A549 (cell line): ENCODE results near the gene ALDH1L1. TPM values are rescaled to one million over a fixed set of nuclear protein-coding genes. Genes with fewer than 3 reads are reported as not detected.

Source experiments
- ATAC-seq, 2 experiments: fragments of 200-7000 bp in 1 of 2; fragments of >200 bp in 1 of 2; cut with Nextera tagmentation in 1 of 2; cut with Tn5 transposase in 1 of 2; 3 replicates each; pipeline versions ENCODE4 v1.8.0 to v1.9.1; 2018 to 2020; ENCODE audit warnings: mild to moderate bottlenecking in 1 of 2, moderate library complexity in 1 of 2
- CTCF ChIA-PET: fragments of 300-600 bp; sonication (Branson Sonifier 250); formaldehyde crosslinking; extraction: SDS; loops from one replicate; lab custom pipeline; 2021; ENCODE audit warnings: antibody characterized with exemption, inconsistent platforms; lab: Yijun Ruan, JAX
- POLR2A ChIA-PET: fragments of 350-600 bp; formaldehyde crosslinking; extraction: SDS; loops from one replicate; lab custom pipeline; 2021; ENCODE audit warnings: antibody characterized with exemption, inconsistent platforms; lab: Yijun Ruan, JAX
- DNase-seq, 2 experiments: peaks; one replicate each; pipeline versions ENCODE4 v3.0.0 to v3.0.0-alpha.2; 2011 to 2016; ENCODE audit warnings: low read depth in 1 of 2, low spot score in 1 of 2
- FAIRE-seq: peaks from 2 replicates; lab custom pipeline; 2011; peaks lifted over from hg19 to GRCh38; lab: Jason Lieb, UNC
- H3K27ac ChIP-seq, 2 experiments: fragments of >200 bp; sonication (Bioruptor Twin); formaldehyde crosslinking; 3 replicates each; pipeline ENCODE4 v1.5.1; 2016 to 2017
- H3K4me1 ChIP-seq: fragments of >200 bp; sonication (Bioruptor Twin); formaldehyde crosslinking; 3 replicates; pipeline ENCODE4 v1.6.1; 2016
- H3K4me2 ChIP-seq: fragments of >200 bp; sonication (Bioruptor Twin); formaldehyde crosslinking; 3 replicates; pipeline ENCODE4 v1.6.1; 2016
- H3K4me3 ChIP-seq: fragments of >200 bp; sonication (Bioruptor Twin); formaldehyde crosslinking; 3 replicates; pipeline ENCODE4 v1.5.1; 2016
- H3K9me3 ChIP-seq: fragments of >200 bp; sonication (Bioruptor Twin); formaldehyde crosslinking; 3 replicates; pipeline ENCODE4 v1.6.1; 2016
- ATOH8 ChIP-seq: fragments of 250-450 bp; sonication (Bioruptor Pico); IDR thresholded peaks from 2 replicates; pipeline ENCODE4 v1.5.0; 2020; ENCODE audit warnings: low read depth, mild to moderate bottlenecking, moderate library complexity
- CEBPB ChIP-seq, 2 experiments: fragments of >200 bp in 1 of 2; sonication (Bioruptor Twin) in 1 of 2; formaldehyde crosslinking in 1 of 2; IDR thresholded peaks; 2 replicates each; pipeline ENCODE4 v1.6.1; 2012 to 2016
- CHD2 ChIP-seq: fragments of 150-350 bp; IDR thresholded peaks from 2 replicates; pipeline ENCODE4 v1.6.1; 2014; ENCODE audit warnings: low read length; ENCODE audit not compliant: partially characterized antibody
- CTCF ChIP-seq: fragments of >200 bp; sonication (Bioruptor Twin); formaldehyde crosslinking; IDR thresholded peaks from 3 replicates; pipeline ENCODE4 v1.5.1; 2016
- EHF ChIP-seq: fragments of 250-450 bp; sonication (Bioruptor Pico); IDR thresholded peaks from 2 replicates; pipeline ENCODE4 v1.5.0; 2020; ENCODE audit warnings: mild to moderate bottlenecking
- EHMT2 ChIP-seq: fragments of 200-600 bp; sonication (generic); IDR thresholded peaks from 2 replicates; pipeline ENCODE4 v1.6.1; 2016; ENCODE audit warnings: antibody characterized with exemption, low read depth, mild to moderate bottlenecking, moderate library complexity
- FOXS1 ChIP-seq: fragments of 250-450 bp; sonication (Bioruptor Pico); IDR thresholded peaks from 2 replicates; pipeline ENCODE4 v1.5.0; 2020; ENCODE audit warnings: mild to moderate bottlenecking, moderate library complexity
- GATA3 ChIP-seq: IDR thresholded peaks from 2 replicates; pipeline ENCODE4 v1.6.1; 2012; ENCODE audit warnings: borderline replicate concordance
- HMGXB4 ChIP-seq: fragments of 250-450 bp; sonication (Bioruptor Pico); IDR thresholded peaks from 2 replicates; pipeline ENCODE4 v1.5.0; 2021; ENCODE audit warnings: mild to moderate bottlenecking, moderate library complexity, borderline replicate concordance
- HOXA7 ChIP-seq: fragments of 250-450 bp; sonication (Bioruptor Pico); IDR thresholded peaks from 2 replicates; pipeline ENCODE4 v1.5.0; 2020; ENCODE audit warnings: mild to moderate bottlenecking, moderate library complexity
- HOXB13 ChIP-seq: fragments of 250-450 bp; sonication (Bioruptor Pico); IDR thresholded peaks from 2 replicates; pipeline ENCODE4 v1.5.0; 2020; ENCODE audit warnings: low read depth, mild to moderate bottlenecking, moderate library complexity
- HOXB5 ChIP-seq: fragments of 250-450 bp; sonication (Bioruptor Pico); IDR thresholded peaks from 2 replicates; pipeline ENCODE4 v1.5.0; 2020; ENCODE audit warnings: mild to moderate bottlenecking, moderate library complexity
- JUN ChIP-seq, 2 experiments: fragments of >200 bp; sonication (Bioruptor Twin); formaldehyde crosslinking; IDR thresholded peaks; 2 replicates in 1 of 2; 3 replicates in 1 of 2; pipeline ENCODE4 v1.6.1; 2016 to 2017
- KDM1A ChIP-seq: fragments of 200-600 bp; sonication (generic); IDR thresholded peaks from 2 replicates; pipeline ENCODE4 v1.6.1; 2016; ENCODE audit warnings: low read depth, mild to moderate bottlenecking
- KDM5A ChIP-seq: fragments of 200-600 bp; sonication (generic); IDR thresholded peaks from 2 replicates; pipeline ENCODE4 v1.6.1; 2016; ENCODE audit warnings: antibody characterized with exemption, mild to moderate bottlenecking
- PBX3 ChIP-seq: IDR thresholded peaks from 2 replicates; pipeline ENCODE4 v1.6.1; 2012
- POLR2A ChIP-seq: IDR thresholded peaks from 2 replicates; pipeline ENCODE4 v1.6.1; 2012; ENCODE audit warnings: mild to moderate bottlenecking, low read length
- RAD21 ChIP-seq, 2 experiments: fragments of >200 bp in 1 of 2; sonication (Bioruptor Twin) in 1 of 2; formaldehyde crosslinking in 1 of 2; IDR thresholded peaks in 1 of 2; conservative IDR thresholded peaks in 1 of 2; 2 replicates in 1 of 2; 3 replicates in 1 of 2; pipeline ENCODE4 v1.6.1; 2012 to 2018; ENCODE audit warnings: inconsistent platforms in 1 of 2
- RFX5 ChIP-seq: fragments of 450-650 bp; IDR thresholded peaks from 2 replicates; pipeline ENCODE4 v1.7.1; 2014; ENCODE audit warnings: antibody characterized with exemption, mild to moderate bottlenecking, moderate library complexity
- RNF2 ChIP-seq: fragments of 200-600 bp; sonication (generic); IDR thresholded peaks from 2 replicates; pipeline ENCODE4 v1.6.1; 2016; ENCODE audit warnings: low read depth, mild to moderate bottlenecking, antibody characterized with exemption, moderate library complexity, borderline replicate concordance
- SMC3 ChIP-seq: fragments of >200 bp; sonication (Bioruptor Twin); formaldehyde crosslinking; IDR thresholded peaks from 3 replicates; pipeline ENCODE4 v1.6.1; 2018; ENCODE audit warnings: inconsistent platforms
- TP53 ChIP-seq: fragments of 250-450 bp; sonication (Bioruptor Pico); IDR thresholded peaks from 2 replicates; pipeline ENCODE4 v1.5.0; 2021; ENCODE audit warnings: mild to moderate bottlenecking, moderate library complexity
- WGBS: methylation state at CpG from one replicate; pipeline ENCODE4 v1.1.6; 2017; ENCODE audit errors: missing lambda C conversion rate; 5-methylcytosine and 5-hydroxymethylcytosine counted together
- polyA plus RNA-seq, 4 experiments: library from polyadenylated mRNA; depleted of rRNA in 3 of 4; stranded (reverse); fragments of >200 nt; fragmentation: RNase III in 1 of 4; extraction: RNeasy Plus Mini Kit Qiagen cat#74134 plus additional on column Dnase treatment in 1 of 4; gene quantifications; 2 replicates in 3 of 4; 3 replicates in 1 of 4; pipeline ENCODE4 v1.2.3, GENCODE V29; 2011 to 2017

ALDH1L1 gene
- polyA plus RNA-seq, 2 of the 4 experiments (the other 2 are of a cell fraction): 0.14 to 0.18 TPM

GRCh38 chr3:126114443-126115386 lies 65.7 kb downstream of the ALDH1L1 start:
- no peak for ATAC-seq
- ChIA-PET CTCF (interaction anchor here (1.4 to 1.5 kb wide), 2 partner anchors 10 to 20 kb away, joined by 4 to 9 read pairs; no protein-coding TSS in a partner anchor), POLR2A (no interaction called here)
- no peak overlapping the region for H3K4me3 ChIP-seq
- TF ChIP-seq POLR2A (no peak), RFX5 (no peak), PBX3 (no peak), HOXB13 (no peak), TP53 (no peak), KDM1A (no peak), RNF2 (no peak), EHMT2 (no peak), HOXB5 (CRISPR knock-in tag) (no peak), HOXA7 (CRISPR knock-in tag) (no peak), FOXS1 (CRISPR knock-in tag) (no peak), EHF (CRISPR knock-in tag) (no peak), HMGXB4 (CRISPR knock-in tag) (no peak), SMC3 (no peak), CTCF (no peak), KDM5A (no peak), ATOH8 (CRISPR knock-in tag) (no peak), JUN (IDR thresholded peaks at IDR 0.05) (no peak), CHD2 (no peak)
- TF ChIP-seq, all 56 proteins: peak for 0
- no peak overlapping the region for H3K27ac ChIP-seq
- no peak for DNase-seq
- WGBS: 92% methylated on average over 5 of the region's 16 CpGs
- H3K4me1 ChIP-seq: no peaks in the 10 kb centered on the region
- H3K9me3 ChIP-seq: no peaks in the 10 kb centered on the region
- no peak overlapping the region for H3K4me2 ChIP-seq
- no peak for FAIRE-seq

- Histone ChIP-seq H3K27ac (no peak overlapping the region), H3K4me3 (no peak overlapping the region), H3K4me2 (no peak overlapping the region), H3K9me3 (no peaks in the 10 kb centered on the region), H3K4me1 (no peaks in the 10 kb centered on the region)
- peak; percentile 6 to 31 for DNase-seq
- no peak for FAIRE-seq
- CTCF ChIA-PET: interaction anchor here (1.4 to 1.5 kb wide), 2 partner anchors 11 to 20 kb away, joined by 4 to 9 read pairs; no protein-coding TSS in a partner anchor
- ATAC-seq: peak; percentile 88 to 93; a peak in 5 of 6 replicates
- no peak for TF ChIP-seq GATA3
- peak in 1 of 2 experiments; percentile 2; a peak in 1 of 5 replicates for TF ChIP-seq RAD21 (conservative IDR thresholded peaks at IDR 0.05 in 1 of 2, IDR thresholded peaks at IDR 0.05 in 1 of 2)
- no peak for TF ChIP-seq CEBPB (IDR thresholded peaks at IDR 0.05)
- TF ChIP-seq, all 56 proteins: peak for 1
- 86% methylated on average over 8 of the region's 9 CpGs for WGBS
- POLR2A ChIA-PET: no interaction called here
These were observed 66.5 kb downstream of the ALDH1L1 start for GRCh38 chr3:126113733-126114442.
